HCT116 (cell line): Measurements from ENCODE around the gene CYP24A1.

Source experiments
- CEBPB ChIP-seq: IDR thresholded peaks from 2 replicates; pipeline ENCODE4 v1.6.1; 2012; ENCODE audit warnings: low read depth
- CTCF ChIP-seq, 3 experiments: fragments of 200-600 bp in 1 of 3; sonication (generic) in 1 of 3; IDR thresholded peaks in 2 of 3; conservative IDR thresholded peaks in 1 of 3; 2 replicates each; pipeline ENCODE4 v1.5.1; 2012 to 2017; ENCODE audit warnings: low read depth in 2 of 3, low read length in 2 of 3, antibody characterized with exemption in 1 of 3, borderline replicate concordance in 1 of 3, control low read depth in 1 of 3, mild to moderate bottlenecking in 1 of 3, mixed read lengths in 1 of 3, mixed run types in 1 of 3, moderate library complexity in 1 of 3; ENCODE audit not compliant: insufficient read depth in 1 of 3
- SP1 ChIP-seq: IDR thresholded peaks from 2 replicates; pipeline ENCODE4 v1.6.1; 2012; ENCODE audit warnings: low read depth
- TF ChIP-seq, protein P1 (sequence below): IDR thresholded peaks from 2 replicates; pipeline ENCODE4 v1.6.1; 2012

GRCh38 chr20:54115172-54115854 is 58.5 kb downstream of the CYP24A1 start:
- TF ChIP-seq CTCF (IDR thresholded peaks at IDR 0.05 in 2 of 3, conservative IDR thresholded peaks at IDR 0.05 in 1 of 3; ENCODE audit: borderline replicate concordance in 1 of 3, insufficient read depth in 1 of 3, low read depth in 2 of 3, low read length in 2 of 3) (no peak), SP1 (no peak), CEBPB (no peak)
- TF ChIP-seq, protein P1, sequence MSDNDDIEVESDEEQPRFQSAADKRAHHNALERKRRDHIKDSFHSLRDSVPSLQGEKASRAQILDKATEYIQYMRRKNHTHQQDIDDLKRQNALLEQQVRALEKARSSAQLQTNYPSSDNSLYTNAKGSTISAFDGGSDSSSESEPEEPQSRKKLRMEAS, result no peak
